Parathyroid adenoma (tissue), 2 donors: ENCODE results near the gene CLNK.

Experiments
- H2AFZ ChIP-seq: fragments of 300-600 bp; sonication (generic); one replicate; pipeline ENCODE4 v1.7.0; 2017; ENCODE audit warnings: antibody characterized with exemption, mild to moderate bottlenecking
- H3K27ac ChIP-seq: fragments of 300-600 bp; sonication (generic); one replicate; pipeline ENCODE4 v1.7.0; 2017
- H3K27me3 ChIP-seq: fragments of 300-600 bp; sonication (generic); one replicate; pipeline ENCODE4 v1.7.0; 2017; ENCODE audit warnings: low read length; ENCODE audit not compliant: control insufficient read depth, insufficient read depth
- H3K36me3 ChIP-seq: fragments of 300-600 bp; sonication (generic); one replicate; pipeline ENCODE4 v1.7.0; 2017; ENCODE audit warnings: low read length; ENCODE audit not compliant: control insufficient read depth, insufficient read depth
- H3K4me1 ChIP-seq: fragments of 300-600 bp; sonication (generic); one replicate; pipeline ENCODE4 v1.7.0; 2017; ENCODE audit warnings: control low read depth
- H3K4me2 ChIP-seq: fragments of 300-600 bp; sonication (generic); one replicate; pipeline ENCODE4 v1.7.0; 2017; ENCODE audit warnings: low read length
- H3K4me3 ChIP-seq: fragments of 300-600 bp; sonication (generic); one replicate; pipeline ENCODE4 v1.7.0; 2017; ENCODE audit warnings: low read depth, low read length
- H3K79me2 ChIP-seq: fragments of 300-600 bp; sonication (generic); one replicate; pipeline ENCODE4 v1.7.0; 2017; ENCODE audit warnings: control low read depth
- H3K9ac ChIP-seq: fragments of 300-600 bp; sonication (generic); one replicate; pipeline ENCODE4 v1.7.0; 2017; ENCODE audit warnings: mild to moderate bottlenecking
- H3K9me3 ChIP-seq: fragments of 300-600 bp; sonication (generic); one replicate; pipeline ENCODE4 v1.7.0; 2017; ENCODE audit warnings: low read length; ENCODE audit not compliant: control insufficient read depth
- TF ChIP-seq, protein P1 (sequence below): fragments of 300-600 bp; sonication (generic); IDR thresholded peaks from one replicate; pipeline ENCODE4 v1.7.0; 2017; ENCODE audit warnings: antibody characterized with exemption, mild to moderate bottlenecking
- donor health status: primary hyperparathyroidism.

The CLNK gene

DNA sequence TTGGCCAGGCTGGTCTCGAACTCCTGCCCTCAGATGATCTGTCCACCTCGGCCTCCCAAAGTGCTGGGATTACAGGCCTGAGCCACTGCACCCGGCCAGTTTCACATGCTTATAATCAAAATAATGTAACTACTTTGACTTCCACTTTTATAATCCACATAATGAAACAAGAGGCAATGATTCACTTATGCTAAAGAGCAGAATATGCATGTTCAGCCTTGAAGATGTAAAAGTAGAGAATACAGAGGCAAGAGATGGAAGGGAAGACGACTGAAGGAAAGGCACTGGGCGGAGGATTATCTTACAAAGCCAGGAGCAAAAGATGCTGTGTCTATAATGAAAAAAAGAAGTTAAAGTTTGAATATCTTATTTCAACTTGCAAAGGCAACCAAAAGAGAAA is 214.1 kb downstream of the CLNK start:
- H3K4me1 ChIP-seq, result no peaks in the 10 kb centered on the region
- no peaks in the 10 kb centered on the region for H3K79me2 ChIP-seq
- no peak overlapping the region for H3K27ac ChIP-seq
- no peak overlapping the region for H3K9ac ChIP-seq
- no peaks in the 10 kb centered on the region for H3K9me3 ChIP-seq
- H3K27me3 ChIP-seq, result no peaks in the 10 kb centered on the region
- TF ChIP-seq, protein P1, sequence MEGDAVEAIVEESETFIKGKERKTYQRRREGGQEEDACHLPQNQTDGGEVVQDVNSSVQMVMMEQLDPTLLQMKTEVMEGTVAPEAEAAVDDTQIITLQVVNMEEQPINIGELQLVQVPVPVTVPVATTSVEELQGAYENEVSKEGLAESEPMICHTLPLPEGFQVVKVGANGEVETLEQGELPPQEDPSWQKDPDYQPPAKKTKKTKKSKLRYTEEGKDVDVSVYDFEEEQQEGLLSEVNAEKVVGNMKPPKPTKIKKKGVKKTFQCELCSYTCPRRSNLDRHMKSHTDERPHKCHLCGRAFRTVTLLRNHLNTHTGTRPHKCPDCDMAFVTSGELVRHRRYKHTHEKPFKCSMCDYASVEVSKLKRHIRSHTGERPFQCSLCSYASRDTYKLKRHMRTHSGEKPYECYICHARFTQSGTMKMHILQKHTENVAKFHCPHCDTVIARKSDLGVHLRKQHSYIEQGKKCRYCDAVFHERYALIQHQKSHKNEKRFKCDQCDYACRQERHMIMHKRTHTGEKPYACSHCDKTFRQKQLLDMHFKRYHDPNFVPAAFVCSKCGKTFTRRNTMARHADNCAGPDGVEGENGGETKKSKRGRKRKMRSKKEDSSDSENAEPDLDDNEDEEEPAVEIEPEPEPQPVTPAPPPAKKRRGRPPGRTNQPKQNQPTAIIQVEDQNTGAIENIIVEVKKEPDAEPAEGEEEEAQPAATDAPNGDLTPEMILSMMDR, result no peak
- H2AFZ ChIP-seq, result no peak overlapping the region
- no peak overlapping the region for H3K4me3 ChIP-seq
- H3K4me2 ChIP-seq, result no peak overlapping the region
- H3K36me3 ChIP-seq, result no peaks in the 10 kb centered on the region

DNA sequence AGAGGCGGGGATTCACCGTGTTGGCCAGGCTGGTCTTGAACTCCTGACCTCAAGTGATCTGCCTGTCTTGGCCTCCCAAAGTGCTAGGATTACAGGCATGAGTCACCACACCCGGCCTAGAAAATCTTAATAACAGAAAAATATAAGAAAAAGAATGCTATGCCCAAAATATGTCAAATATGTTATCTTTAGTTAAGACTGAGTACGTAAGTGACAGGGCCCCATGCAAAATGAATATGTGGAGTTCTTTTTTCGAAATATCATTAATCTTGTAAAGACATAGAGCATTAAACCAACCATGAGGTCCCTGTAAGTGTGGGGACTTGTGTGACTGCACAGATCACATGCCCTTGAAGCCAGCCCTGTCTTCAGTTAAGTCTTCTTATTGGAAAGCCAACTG is 218.4 kb downstream of the CLNK start:
- H3K9me3 ChIP-seq, result no peaks in the 10 kb centered on the region
- TF ChIP-seq, protein P1, result no peak
- no peaks in the 10 kb centered on the region for H3K27me3 ChIP-seq
- H3K79me2 ChIP-seq, result no peaks in the 10 kb centered on the region
- no peak overlapping the region for H3K4me3 ChIP-seq
- no peaks in the 10 kb centered on the region for H3K4me1 ChIP-seq
- no peak overlapping the region for H3K9ac ChIP-seq
- H3K4me2 ChIP-seq, result no peak overlapping the region
- H3K36me3 ChIP-seq, result no peaks in the 10 kb centered on the region
- no peak overlapping the region for H3K27ac ChIP-seq
- no peak overlapping the region for H2AFZ ChIP-seq

GRCh38 chr4:10462876-10463275 is 221.7 kb downstream of the CLNK start:
- Histone ChIP-seq H3K4me1 (no peaks in the 10 kb centered on the region), H3K79me2 (no peaks in the 10 kb centered on the region), H3K27me3 (peaks cover 3% of the 10 kb centered on the region), H3K27ac (no peak overlapping the region), H3K4me3 (no peak overlapping the region), H3K9me3 (no peaks in the 10 kb centered on the region), H3K36me3 (no peaks in the 10 kb centered on the region), H2AFZ (no peak overlapping the region), H3K4me2 (no peak overlapping the region), H3K9ac (no peak overlapping the region)
- TF ChIP-seq, protein P1, result no peak

DNA sequence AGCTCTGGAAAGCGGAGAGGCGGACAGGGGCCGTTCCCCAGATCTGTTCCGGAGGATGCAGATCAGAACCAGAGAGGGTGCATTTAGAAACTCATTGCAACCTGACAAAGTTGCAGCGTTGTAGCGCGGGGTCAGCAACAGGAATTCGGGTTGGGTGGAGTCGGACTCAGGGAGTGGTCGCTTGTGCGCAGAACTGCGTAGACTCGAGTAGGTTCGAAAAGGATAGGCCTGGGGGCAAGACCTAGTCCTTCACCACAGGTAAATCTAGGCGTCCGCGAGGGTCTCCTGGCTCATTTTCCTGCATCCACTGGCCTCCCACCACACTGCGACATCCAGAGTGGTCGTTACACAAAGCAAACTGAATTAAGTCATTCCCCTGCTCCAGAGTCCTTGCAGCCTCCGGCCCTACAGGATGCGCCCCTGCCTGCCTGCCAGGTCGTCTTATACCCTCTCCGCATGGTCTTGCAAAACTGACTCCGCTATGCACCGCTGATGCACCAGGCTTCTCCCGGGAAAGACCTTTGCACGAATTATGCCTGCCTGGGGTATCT is 222.6 kb downstream of the CLNK start:
- H3K27ac ChIP-seq, result no peak overlapping the region
- H3K4me3 ChIP-seq, result no peak overlapping the region
- H3K9me3 ChIP-seq, result no peaks in the 10 kb centered on the region
- H3K27me3 ChIP-seq, result peaks cover 3% of the 10 kb centered on the region
- H3K79me2 ChIP-seq, result no peaks in the 10 kb centered on the region
- peak overlapping the region; percentile 54 for H3K4me2 ChIP-seq
- H3K9ac ChIP-seq, result no peak overlapping the region
- H3K36me3 ChIP-seq, result no peaks in the 10 kb centered on the region
- no peaks in the 10 kb centered on the region for H3K4me1 ChIP-seq
- H2AFZ ChIP-seq, result peak overlapping the region; percentile 66
- TF ChIP-seq, protein P1, result no peak

- peak overlapping the region; percentile 66 for H2AFZ ChIP-seq
- no peak overlapping the region for H3K27ac ChIP-seq
- H3K9ac ChIP-seq, result no peak overlapping the region
- no peaks in the 10 kb centered on the region for H3K79me2 ChIP-seq
- H3K4me1 ChIP-seq, result no peaks in the 10 kb centered on the region
- H3K9me3 ChIP-seq, result no peaks in the 10 kb centered on the region
- H3K36me3 ChIP-seq, result no peaks in the 10 kb centered on the region
- H3K4me3 ChIP-seq, result no peak overlapping the region
- peak overlapping the region; percentile 54 for H3K4me2 ChIP-seq
- H3K27me3 ChIP-seq, result peaks cover 3% of the 10 kb centered on the region
- TF ChIP-seq, protein P1, result peak; percentile 81
Measured at GRCh38 chr4:10461091-10461849, 223.3 kb downstream of the CLNK start.
